Measurements from ENCODE around the gene CHST15.

DNA sequence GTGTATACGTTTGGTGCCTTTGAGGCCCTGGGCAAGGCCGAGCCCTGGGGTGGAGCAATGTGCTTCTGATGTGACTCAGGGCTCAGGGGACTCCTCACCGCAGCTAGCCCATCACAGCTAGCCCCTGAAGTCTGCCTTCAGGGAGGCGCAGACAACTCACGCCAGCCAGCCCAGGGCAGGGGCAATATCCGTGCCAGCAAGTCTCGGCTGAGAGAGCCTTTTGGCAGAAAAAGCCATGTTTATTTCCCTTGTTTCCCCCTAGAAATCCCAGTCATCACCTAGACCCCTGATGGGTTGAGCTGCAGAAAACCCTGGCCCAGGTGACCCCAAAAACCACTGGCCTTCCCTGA is 90.4 kb downstream of the CHST15 start:
- TF ChIP-seq POLR2A (IDR thresholded peaks at IDR 0.05) (no peak), CTCF (IDR thresholded peaks at IDR 0.05) (no peak)
